SU-DHL-6 (cell line): Measurements from ENCODE around the gene RAMP3.

Experiments used
- CTCF ChIP-seq: fragments of 200-600 bp; sonication (generic); IDR thresholded peaks from one replicate; pipeline ENCODE4 v1.5.1; 2017; ENCODE audit warnings: antibody characterized with exemption, mild to moderate bottlenecking, low read length, moderate library complexity; ENCODE audit not compliant: insufficient read depth, poor library complexity, severe bottlenecking
- EZH2phosphoT487 ChIP-seq: fragments of 200-600 bp; sonication (generic), shearing (Covaris generic); conservative IDR thresholded peaks from 2 replicates; pipeline ENCODE4 v1.6.1; 2018; ENCODE audit warnings: mild to moderate bottlenecking, antibody characterized with exemption, low read length, moderate library complexity, mixed read lengths

- TF ChIP-seq CTCF = no peak
- TF ChIP-seq EZH2phosphoT487 = no peak
Measured at GRCh38 chr7:45155357-45155900, 2.2 kb upstream of the RAMP3 start.
